Fibroblast of gingiva (primary cell): ENCODE measurements around the gene DPF3.
A peak's percentile ranks its signal among the peaks of the same experiment; 100 is the strongest.

Experiments used
- DNase-seq: peaks from one replicate; pipeline ENCODE4 v3.0.0-alpha.2; 2011; ENCODE audit warnings: low read depth

DPF3 gene

GRCh38 chr14:72893636-72894322 is at the start of gene DPF3:
DPF3 (minus strand) TSS chr14:72894101; CDS start chr14:72894088, 13 bp downstream.
- DNase-seq: peak; percentile 96

GRCh38 chr14:72942934-72943333 is 49.0 kb upstream of the DPF3 start:
- no peak for DNase-seq

- DNase-seq: no peak
These were observed 47.5 kb upstream of the DPF3 start for GRCh38 chr14:72941286-72941985.

- DNase-seq: no peak
These were observed 45.7 kb upstream of the DPF3 start for GRCh38 chr14:72939630-72940029.

- DNase-seq: no peak
These were observed 39.0 kb upstream of the DPF3 start for GRCh38 chr14:72932893-72933292.

GRCh38 chr14:72929316-72930080 is 35.6 kb upstream of the DPF3 start:
- DNase-seq: no peak

- no peak for DNase-seq
These were observed 35.0 kb upstream of the DPF3 start for GRCh38 chr14:72928872-72929271.

GRCh38 chr14:72926292-72927028 is 32.6 kb upstream of the DPF3 start, which contains the start of gene DCAF4:
DCAF4 (plus strand) TSS chr14:72926464; CDS start chr14:72937979, 11,515 bp downstream.
- peak; percentile 98 for DNase-seq

GRCh38 chr14:72925815-72926291 is 32.0 kb upstream of the DPF3 start:
- no peak for DNase-seq

- no peak for DNase-seq
These were observed 31.4 kb upstream of the DPF3 start for GRCh38 chr14:72925171-72925759.

- DNase-seq: no peak
These were observed 30.4 kb upstream of the DPF3 start for GRCh38 chr14:72924337-72924736.

- no peak for DNase-seq
These were observed 27.5 kb upstream of the DPF3 start for GRCh38 chr14:72921396-72921795.

GRCh38 chr14:72920008-72920407 is 26.1 kb upstream of the DPF3 start:
- no peak for DNase-seq

- DNase-seq: no peak
These were observed 23.3 kb upstream of the DPF3 start for GRCh38 chr14:72917094-72917802.

GRCh38 chr14:72916174-72916573 is 22.3 kb upstream of the DPF3 start:
- DNase-seq: peak; percentile 48

GRCh38 chr14:72913809-72914208 is 19.9 kb upstream of the DPF3 start:
- no peak for DNase-seq

- DNase-seq: peak; percentile 51
These were observed 15.3 kb upstream of the DPF3 start for GRCh38 chr14:72909163-72909562.

GRCh38 chr14:72907886-72908285 is 14.0 kb upstream of the DPF3 start:
- no peak for DNase-seq

- DNase-seq: no peak
These were observed 13.0 kb upstream of the DPF3 start for GRCh38 chr14:72906879-72907278.

- peak; percentile 82 for DNase-seq
These were observed 12.4 kb upstream of the DPF3 start for GRCh38 chr14:72906316-72906715.
